Stomach (tissue), 4 donors: ENCODE results near the gene AQP10.

Source experiments
- CTCF ChIP-seq, 7 experiments: fragments of 450-650 bp in 4 of 7; fragments of 200-600 bp in 3 of 7; sonication (generic) in 3 of 7; IDR thresholded peaks; one replicate each; pipeline ENCODE4 v1.5.1; 2016 to 2019; ENCODE audit warnings: antibody characterized with exemption in 7 of 7, control low read depth in 2 of 7, mild to moderate bottlenecking in 1 of 7
- POLR2A ChIP-seq, 4 donors: fragments of 450-650 bp; IDR thresholded peaks; one replicate each; pipeline ENCODE4 v1.6.1; 2016; ENCODE audit warnings: antibody characterized with exemption in 4 of 4, control low read depth in 2 of 4, mild to moderate bottlenecking in 1 of 4, moderate library complexity in 1 of 4
- POLR2AphosphoS5 ChIP-seq, 3 donors: sonication (generic); formaldehyde crosslinking; IDR thresholded peaks; one replicate each; pipeline ENCODE4 v1.6.1; 2016; ENCODE audit warnings: antibody characterized with exemption in 3 of 3

- TF ChIP-seq CTCF (IDR thresholded peaks at IDR 0.05) (peak in 5 of 7 experiments; percentile 71 to 95 (median 84)), POLR2A (IDR thresholded peaks at IDR 0.05) (no peak), POLR2AphosphoS5 (IDR thresholded peaks at IDR 0.05) (peak in 2 of 3 donors; percentile 51 to 65)
Observed at GRCh38 chr1:154335025-154335714, 14.3 kb downstream of the AQP10 start.
